ENCODE data around the gene NUP88. TPM values are rescaled to one million over a fixed set of nuclear protein-coding genes. Genes with fewer than 3 reads are reported as not detected.

The NUP88 gene
- total RNA-seq, 1 experiment from 2014 or later, result 50.5 TPM

DNA sequence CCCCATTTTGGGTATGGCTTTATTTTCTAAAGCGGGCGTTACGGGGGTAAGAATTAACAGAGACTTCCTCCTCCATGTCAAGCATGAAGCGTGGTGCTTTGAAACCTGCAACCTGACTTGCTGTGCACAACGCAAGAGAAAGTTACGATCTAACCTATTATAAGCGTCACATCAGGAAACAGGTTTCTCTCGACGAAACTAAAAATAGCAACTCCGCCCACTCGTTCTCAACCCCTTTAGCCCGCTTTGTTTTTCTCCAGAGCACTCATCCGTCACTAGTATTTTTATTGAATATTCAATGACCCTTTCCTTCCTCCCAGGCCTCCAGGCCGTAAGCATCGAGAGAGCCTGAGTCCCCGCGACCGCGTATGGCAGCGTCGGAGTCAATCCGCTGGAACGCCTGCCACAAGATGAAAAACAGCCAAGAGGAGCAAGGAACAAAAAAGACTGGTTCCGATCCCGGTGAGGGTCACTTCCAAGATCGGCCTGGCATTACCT, 555 bp downstream of the NUP88 start:
- DNase-seq (ENCODE audit: low read depth, low spot score) (no peak), ATAC-seq (peak; percentile 8)
- peak overlapping the region; percentile 96 for H3K27ac ChIP-seq (ENCODE audit: low read length)
- TF ChIP-seq TCF7L2 (IDR thresholded peaks at IDR 0.05; ENCODE audit: low read depth, low read length) (no peak), POLR2AphosphoS5 (IDR thresholded peaks at IDR 0.05; ENCODE audit: low read depth, low read length) (no peak), SIN3A (IDR thresholded peaks at IDR 0.05; ENCODE audit: borderline replicate concordance, insufficient read depth, low read depth, low read length) (no peak)
- TF ChIP-seq, protein P1, sequence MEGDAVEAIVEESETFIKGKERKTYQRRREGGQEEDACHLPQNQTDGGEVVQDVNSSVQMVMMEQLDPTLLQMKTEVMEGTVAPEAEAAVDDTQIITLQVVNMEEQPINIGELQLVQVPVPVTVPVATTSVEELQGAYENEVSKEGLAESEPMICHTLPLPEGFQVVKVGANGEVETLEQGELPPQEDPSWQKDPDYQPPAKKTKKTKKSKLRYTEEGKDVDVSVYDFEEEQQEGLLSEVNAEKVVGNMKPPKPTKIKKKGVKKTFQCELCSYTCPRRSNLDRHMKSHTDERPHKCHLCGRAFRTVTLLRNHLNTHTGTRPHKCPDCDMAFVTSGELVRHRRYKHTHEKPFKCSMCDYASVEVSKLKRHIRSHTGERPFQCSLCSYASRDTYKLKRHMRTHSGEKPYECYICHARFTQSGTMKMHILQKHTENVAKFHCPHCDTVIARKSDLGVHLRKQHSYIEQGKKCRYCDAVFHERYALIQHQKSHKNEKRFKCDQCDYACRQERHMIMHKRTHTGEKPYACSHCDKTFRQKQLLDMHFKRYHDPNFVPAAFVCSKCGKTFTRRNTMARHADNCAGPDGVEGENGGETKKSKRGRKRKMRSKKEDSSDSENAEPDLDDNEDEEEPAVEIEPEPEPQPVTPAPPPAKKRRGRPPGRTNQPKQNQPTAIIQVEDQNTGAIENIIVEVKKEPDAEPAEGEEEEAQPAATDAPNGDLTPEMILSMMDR (IDR thresholded peaks at IDR 0.05), result no peak
- TF ChIP-seq, protein P2, sequence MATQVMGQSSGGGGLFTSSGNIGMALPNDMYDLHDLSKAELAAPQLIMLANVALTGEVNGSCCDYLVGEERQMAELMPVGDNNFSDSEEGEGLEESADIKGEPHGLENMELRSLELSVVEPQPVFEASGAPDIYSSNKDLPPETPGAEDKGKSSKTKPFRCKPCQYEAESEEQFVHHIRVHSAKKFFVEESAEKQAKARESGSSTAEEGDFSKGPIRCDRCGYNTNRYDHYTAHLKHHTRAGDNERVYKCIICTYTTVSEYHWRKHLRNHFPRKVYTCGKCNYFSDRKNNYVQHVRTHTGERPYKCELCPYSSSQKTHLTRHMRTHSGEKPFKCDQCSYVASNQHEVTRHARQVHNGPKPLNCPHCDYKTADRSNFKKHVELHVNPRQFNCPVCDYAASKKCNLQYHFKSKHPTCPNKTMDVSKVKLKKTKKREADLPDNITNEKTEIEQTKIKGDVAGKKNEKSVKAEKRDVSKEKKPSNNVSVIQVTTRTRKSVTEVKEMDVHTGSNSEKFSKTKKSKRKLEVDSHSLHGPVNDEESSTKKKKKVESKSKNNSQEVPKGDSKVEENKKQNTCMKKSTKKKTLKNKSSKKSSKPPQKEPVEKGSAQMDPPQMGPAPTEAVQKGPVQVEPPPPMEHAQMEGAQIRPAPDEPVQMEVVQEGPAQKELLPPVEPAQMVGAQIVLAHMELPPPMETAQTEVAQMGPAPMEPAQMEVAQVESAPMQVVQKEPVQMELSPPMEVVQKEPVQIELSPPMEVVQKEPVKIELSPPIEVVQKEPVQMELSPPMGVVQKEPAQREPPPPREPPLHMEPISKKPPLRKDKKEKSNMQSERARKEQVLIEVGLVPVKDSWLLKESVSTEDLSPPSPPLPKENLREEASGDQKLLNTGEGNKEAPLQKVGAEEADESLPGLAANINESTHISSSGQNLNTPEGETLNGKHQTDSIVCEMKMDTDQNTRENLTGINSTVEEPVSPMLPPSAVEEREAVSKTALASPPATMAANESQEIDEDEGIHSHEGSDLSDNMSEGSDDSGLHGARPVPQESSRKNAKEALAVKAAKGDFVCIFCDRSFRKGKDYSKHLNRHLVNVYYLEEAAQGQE (IDR thresholded peaks at IDR 0.05; ENCODE audit: insufficient read depth in 1 of 2, low read depth in 2 of 2, low read length in 1 of 2), result no peak
- no peaks in the 10 kb centered on the region for H3K27me3 ChIP-seq (ENCODE audit: control insufficient read depth, insufficient read depth, low read length)
- intact Hi-C loops (cut with micrococcal nuclease; ENCODE audit: unreplicated experiment) (no loop called here), in situ Hi-C loops (cut with HindIII; ENCODE audit: low pct_unique_long_range_greater_than_20kb, low sequenced_read_pairs) (no loop called here)
- peak overlapping the region; percentile 74 to 96 for H3K4me3 ChIP-seq (ENCODE audit: low read depth in 2 of 2, low read length in 2 of 2)
- POLR2A ChIA-PET, result interaction anchor here (0.9 kb wide), 1 partner anchor 20 kb away, joined by 3 read pairs; the partner anchor contains the start of gene C1QBP
- H3K4me1 ChIP-seq (ENCODE audit: control insufficient read depth, insufficient read depth, low read length), result peaks cover 26% of the 10 kb centered on the region
- TSS peak; percentile 94 for BruUV-seq (replicated peaks)
- CTCF ChIA-PET, result no interaction called here
- H3K36me3 ChIP-seq (ENCODE audit: control insufficient read depth, insufficient read depth, low read length), result peaks cover 22% of the 10 kb centered on the region
- no peaks in the 10 kb centered on the region for H3K9me3 ChIP-seq (ENCODE audit: control insufficient read depth, insufficient read depth, low read depth, low read length)

DNA sequence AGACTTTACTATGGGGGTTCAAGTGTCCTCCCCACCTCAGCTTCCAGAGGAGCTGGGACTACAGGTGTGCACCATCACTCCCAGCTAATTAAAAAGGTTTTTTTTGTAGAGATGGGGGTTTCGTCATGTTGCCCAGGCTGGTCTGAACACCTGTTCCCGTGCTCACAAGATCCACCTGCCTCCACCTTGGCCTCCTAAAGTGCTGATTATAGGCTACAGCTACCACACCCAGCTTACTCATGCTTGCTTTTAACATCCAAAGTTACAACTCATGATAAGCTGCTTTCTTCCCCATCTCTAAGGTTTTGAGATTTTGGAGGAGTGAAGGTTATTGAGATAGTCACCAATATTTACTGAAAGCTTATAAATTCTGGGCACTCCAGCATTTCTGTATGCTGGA, 2.6 kb downstream of the NUP88 start:
- Histone ChIP-seq H3K4me1 (ENCODE audit: control insufficient read depth, insufficient read depth, low read length) (peaks cover 35% of the 10 kb centered on the region), H3K27me3 (ENCODE audit: control insufficient read depth, insufficient read depth, low read length) (no peaks in the 10 kb centered on the region), H3K36me3 (ENCODE audit: control insufficient read depth, insufficient read depth, low read length) (peaks cover 26% of the 10 kb centered on the region), H3K27ac (ENCODE audit: low read length) (no peak overlapping the region), H3K9me3 (ENCODE audit: control insufficient read depth, insufficient read depth, low read depth, low read length) (no peaks in the 10 kb centered on the region), H3K4me3 (ENCODE audit: low read depth in 2 of 2, low read length in 2 of 2) (peak overlapping the region in 1 of 2 experiments; percentile 14; a peak in 1 of 4 replicates)
- POLR2A ChIA-PET, result no interaction called here
- intact Hi-C loops (cut with micrococcal nuclease; ENCODE audit: unreplicated experiment), result no loop called here
- CTCF ChIA-PET, result interaction anchor here (0.6 kb wide), 1 partner anchor 26 kb away, joined by 7 read pairs; no protein-coding TSS in a partner anchor
- BruUV-seq (replicated peaks), result no TSS peak
- DNase-seq (ENCODE audit: low read depth, low spot score) (no peak), ATAC-seq (no peak)
- in situ Hi-C loops (cut with HindIII; ENCODE audit: low pct_unique_long_range_greater_than_20kb, low sequenced_read_pairs), result no loop called here
- TF ChIP-seq, protein P2 (IDR thresholded peaks at IDR 0.05; ENCODE audit: insufficient read depth in 1 of 2, low read depth in 2 of 2, low read length in 1 of 2), result no peak
- no peak for TF ChIP-seq POLR2AphosphoS5 (IDR thresholded peaks at IDR 0.05; ENCODE audit: low read depth, low read length)
- TF ChIP-seq TCF7L2 (IDR thresholded peaks at IDR 0.05; ENCODE audit: low read depth, low read length), result no peak
- TF ChIP-seq, protein P1 (IDR thresholded peaks at IDR 0.05), result no peak
- TF ChIP-seq SIN3A (IDR thresholded peaks at IDR 0.05; ENCODE audit: borderline replicate concordance, insufficient read depth, low read depth, low read length), result no peak

All from Panc1 (cell line).